Cerebellar nuclear complex (tissue), 1 donor: ENCODE results near the gene ECHS1.
"Not testable (repeated sequence)": the region's sequence is repeated elsewhere in the genome, so short reads cannot be mapped to it uniquely, and the experiment has no call there.

ENCODE experiments used
- DNase-seq, 2 experiments: peaks; one replicate each; lab custom pipeline; 2025; lab: John Stamatoyannopoulos, UW

The ECHS1 gene

GRCh38 chr10:133378251-133379096 lies 5.3 kb upstream of the ECHS1 start:
- DNase-seq, result peak in 1 of 2 experiments; percentile 11

DNA sequence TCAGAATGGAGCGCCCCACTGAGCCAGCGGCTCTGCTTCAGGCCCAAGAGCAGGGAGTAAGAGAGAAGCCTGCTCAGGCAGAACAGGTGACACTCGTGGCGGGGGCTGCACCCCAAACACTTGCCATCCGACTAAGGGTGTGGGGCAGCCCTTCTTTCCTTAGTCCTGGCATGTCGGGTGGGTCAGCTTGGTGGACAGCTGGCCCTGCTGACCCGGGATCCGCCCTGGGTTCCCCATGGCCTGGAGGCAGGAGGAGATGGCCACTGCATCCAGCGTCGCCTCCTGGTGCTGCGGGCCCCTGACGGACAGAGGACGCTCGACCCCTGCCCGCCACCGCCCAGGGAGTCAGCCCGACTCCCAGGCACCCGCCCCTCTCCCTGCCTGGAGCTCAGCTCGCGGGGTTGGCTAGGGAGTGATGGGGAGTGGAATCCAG lies 4.7 kb upstream of the ECHS1 start:
- no peak for DNase-seq

DNA sequence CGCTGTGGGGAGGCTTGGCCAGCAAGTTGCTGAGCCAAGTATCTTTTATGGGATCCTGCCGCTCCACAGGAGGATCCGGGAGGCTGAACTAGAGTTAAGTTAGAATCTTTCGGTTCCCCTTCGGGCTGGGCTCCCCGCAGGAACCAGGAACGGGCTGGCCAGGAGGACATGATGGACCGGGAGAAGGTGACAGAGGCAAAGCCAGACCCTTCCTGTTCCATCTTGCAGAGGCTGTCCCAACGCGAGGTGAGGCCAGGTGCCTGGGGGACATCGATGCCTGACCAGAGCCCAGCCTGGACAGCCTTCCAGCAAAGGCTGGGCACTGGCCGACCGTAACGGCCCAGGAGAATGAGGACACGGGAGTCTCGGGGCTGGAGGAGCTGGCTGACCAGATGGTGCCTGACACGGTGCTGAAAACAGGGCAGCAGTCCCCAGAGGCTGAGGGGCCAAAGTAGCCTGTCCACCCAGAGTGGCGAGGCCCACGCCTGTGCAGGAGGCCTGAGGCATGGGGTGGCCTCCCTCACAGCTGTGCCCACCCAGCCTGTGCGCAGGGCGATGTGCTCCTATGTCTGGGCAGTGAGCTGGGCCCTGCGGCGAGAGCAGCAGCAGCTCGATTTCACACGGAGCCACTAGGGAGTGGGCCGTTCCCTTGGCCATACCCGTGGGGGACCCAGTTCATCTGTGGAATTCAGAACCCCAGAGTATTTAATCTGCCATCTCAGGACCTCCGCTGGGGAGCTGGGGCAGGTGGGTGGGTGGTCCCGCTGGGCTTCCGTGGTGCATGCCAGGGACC lies 4.1 kb upstream of the ECHS1 start:
- DNase-seq, result no peak

GRCh38 chr10:133376183-133376582 lies 3.0 kb upstream of the ECHS1 start:
- DNase-seq, result not testable (repeated sequence)

- no peak for DNase-seq
Measured at GRCh38 chr10:133375357-133376115, 2.4 kb upstream of the ECHS1 start.

DNA sequence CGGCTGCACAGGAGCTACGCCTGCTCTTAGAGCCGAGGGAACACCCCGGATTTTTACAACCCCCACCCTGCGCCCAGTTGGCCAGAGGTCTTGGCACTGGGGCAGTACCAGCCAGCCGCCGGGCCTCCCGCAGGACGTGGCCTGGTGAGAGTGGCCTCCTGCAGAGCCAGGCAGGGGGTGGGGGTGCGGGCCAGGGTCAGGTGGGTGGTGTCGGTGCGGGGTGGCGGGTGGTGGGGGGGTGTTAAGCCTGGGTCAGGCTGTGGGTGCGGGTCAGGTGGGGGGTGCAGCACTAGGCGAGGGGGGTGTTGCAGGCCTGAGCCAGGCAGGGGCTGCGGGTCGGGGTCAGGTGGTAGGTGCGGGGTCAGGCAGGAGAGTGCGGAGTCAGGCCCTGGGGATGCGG lies 647 bp downstream of the ECHS1 start:
- no peak for DNase-seq

GRCh38 chr10:133370030-133370786 lies 2.9 kb downstream of the ECHS1 start:
- DNase-seq, result no peak

DNA sequence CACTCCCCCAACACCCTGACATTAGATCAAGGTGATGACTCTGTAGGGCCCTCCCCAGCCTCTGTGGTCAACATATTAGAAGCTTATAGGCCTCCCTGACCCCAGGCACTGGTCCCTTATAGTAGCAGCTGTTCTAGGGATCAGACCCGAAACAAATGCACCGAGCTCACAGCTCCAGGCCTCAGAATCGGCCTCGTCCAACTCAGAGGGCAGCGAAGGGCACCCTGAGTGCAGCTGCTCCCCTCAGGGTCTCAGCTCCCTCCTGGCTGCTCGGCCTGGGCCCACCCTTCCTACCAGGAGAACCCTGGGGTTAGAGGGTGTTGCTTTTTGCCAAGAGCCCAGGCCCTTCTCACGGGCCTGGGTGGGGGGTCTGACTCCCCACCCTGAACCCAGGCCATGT lies 5.0 kb downstream of the ECHS1 start:
- DNase-seq, result no peak

- DNase-seq, result not testable (repeated sequence)
Measured at GRCh38 chr10:133367461-133367860, 5.7 kb downstream of the ECHS1 start.

DNA sequence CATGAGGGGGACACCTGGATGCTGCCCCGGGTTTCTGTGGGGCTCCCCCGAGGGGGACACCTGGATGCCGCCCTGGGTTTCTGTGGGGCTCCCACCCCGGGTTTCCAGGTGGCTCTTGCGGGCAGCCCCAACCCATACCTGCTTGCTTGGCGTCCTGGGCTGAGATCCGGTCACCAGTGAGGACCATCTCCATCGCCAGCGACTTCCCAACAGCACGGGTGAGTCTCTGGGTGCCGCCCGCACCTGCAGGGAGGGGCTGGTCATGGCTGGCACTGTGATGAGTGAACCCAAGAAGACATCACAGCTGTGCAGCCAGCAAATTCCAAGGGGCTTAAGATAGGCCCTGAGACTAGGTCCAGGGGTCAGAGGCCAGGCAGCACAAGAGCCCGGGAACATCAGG lies 6.4 kb downstream of the ECHS1 start:
- DNase-seq, result no peak

DNA sequence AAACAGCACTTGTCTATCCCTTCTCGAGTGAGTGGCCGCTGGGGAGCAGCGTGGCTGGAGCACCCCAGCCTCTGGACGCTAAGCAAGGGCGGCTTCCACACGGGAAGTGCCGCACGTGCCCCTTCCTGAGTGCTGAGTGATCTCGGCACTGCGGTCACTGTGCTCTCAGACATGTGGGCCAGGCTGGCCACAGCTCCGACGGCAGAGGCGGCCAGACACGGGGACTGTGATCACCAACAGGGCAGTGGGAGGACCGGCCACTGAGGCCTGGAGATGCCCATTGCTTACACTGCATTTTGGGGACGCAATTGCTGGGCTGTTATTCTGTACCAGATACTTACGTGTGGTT lies 7.0 kb downstream of the ECHS1 start:
- no peak for DNase-seq

DNA sequence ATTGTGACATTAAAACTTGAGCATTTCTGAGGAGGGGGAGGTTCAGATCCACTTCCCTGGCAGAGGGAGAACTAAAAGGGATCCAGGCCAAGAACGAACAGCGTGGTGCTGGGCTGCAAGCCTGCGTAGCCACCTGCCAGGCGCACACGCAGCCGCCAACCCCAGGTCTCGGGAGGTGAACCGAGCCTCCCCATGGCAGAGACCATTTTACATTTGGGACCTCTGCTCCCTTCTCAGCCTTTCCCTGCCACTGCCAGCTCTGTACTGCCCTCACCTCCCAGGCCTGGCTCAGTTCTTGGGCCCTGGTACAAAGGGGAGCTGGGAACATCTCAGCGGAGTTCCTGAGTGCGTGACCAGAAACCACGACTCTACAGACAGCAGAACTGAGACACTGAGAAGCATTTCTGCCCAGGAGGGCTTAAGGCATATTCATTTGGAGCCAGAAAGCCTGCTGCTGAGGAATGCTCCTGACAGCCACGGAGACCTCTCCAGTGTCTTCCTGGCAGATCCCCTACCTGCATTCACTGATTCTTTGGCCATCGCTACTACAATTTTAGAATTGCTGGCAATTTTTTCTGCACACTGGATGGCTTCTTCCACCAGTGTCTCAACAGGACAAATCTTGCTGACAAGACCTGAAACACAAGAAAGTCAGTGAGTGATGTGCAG lies 7.6 kb downstream of the ECHS1 start:
- DNase-seq, result peak in 1 of 2 experiments; percentile 19

DNA sequence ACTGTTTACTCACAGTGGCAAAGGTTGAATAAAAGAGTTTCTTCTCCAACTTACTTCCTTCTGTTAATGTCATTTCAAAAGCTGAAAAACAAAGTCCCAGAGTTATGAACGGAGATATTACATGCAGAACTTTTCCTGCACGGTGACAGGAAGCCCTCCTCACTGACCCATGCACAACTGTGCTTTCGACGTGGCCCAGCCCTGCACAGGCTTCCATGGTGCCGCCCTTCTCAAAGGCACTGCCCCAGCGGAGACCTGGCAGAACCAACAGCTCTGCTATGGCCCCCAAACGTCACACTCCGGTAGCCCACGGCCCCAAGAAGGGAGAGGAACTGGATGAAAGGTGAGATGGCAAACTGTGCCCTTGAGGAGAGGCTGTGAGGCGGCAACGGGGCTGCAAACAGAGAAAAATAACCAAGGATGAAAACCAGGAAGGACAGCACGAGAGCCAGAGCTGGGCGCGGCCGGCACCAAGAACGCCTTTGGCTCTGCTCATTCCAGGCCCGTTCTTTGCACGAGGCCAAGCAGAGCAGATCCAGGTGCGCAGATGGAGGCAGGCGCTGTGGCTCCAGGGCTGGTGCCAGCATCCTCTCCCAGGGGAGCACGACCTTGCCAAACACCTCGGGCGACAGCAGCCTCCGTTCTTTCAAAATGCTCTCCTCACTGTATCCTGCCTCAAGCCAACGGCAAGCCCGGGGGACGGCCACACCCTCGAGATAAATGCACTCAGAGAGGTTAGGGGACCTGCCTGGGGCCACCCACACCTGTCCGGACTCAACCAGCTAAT lies 8.3 kb downstream of the ECHS1 start:
- peak in 1 of 2 experiments; percentile 39 for DNase-seq

- no peak for DNase-seq
Measured at GRCh38 chr10:133362846-133363245, 10.3 kb downstream of the ECHS1 start.

GRCh38 chr10:133361773-133362441 lies 11.2 kb downstream of the ECHS1 start:
- no peak for DNase-seq

DNA sequence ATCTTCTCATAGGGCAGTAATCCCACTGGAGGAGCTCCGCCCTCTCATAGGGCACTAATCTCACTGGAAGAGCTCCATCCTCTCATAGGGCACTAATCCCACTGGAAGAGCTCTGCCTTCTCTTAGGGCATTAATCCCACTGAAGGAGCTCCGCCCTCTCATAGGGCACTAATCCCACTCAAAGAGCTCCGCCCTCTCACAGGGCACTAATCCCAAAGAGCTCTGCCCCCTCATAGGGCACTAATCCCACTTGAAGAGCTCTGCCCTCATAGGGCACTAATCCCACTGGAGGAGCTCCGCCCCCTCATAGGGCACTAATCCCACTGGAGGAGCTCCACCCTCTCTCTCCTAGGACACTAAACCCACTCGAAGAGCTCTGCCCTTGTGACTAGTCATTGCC lies 11.9 kb downstream of the ECHS1 start:
- no peak for DNase-seq

DNA sequence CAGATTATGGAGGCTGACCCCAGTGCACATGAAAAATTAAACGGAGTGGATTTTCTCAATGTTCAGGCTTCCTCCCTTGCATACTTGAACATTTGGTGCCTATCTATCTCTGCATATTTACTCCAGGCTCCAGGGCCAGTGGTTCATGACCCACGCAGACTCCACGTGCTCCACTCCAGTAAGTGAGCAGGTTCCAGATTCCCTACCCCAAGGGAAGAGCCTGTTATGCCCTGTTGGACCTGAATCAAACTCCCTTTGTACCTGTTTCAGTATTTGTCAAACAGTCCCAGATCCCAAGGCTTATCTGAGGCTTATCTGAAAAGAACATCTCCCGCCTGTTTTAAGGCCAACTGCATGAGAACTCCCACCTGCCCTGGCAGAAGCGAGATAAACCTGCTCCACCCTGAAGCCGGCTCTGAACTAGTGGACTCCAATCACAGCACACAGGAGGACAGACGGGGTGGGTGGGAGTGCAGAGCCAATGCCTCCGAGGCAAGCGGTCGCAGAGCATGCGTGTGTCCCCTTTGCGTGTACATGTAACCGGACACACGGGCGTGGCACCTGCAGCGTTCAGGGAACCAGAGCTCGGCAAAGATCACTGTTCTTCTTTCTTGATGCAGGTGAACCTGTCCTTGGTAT lies 13.1 kb downstream of the ECHS1 start:
- DNase-seq, result no peak

DNA sequence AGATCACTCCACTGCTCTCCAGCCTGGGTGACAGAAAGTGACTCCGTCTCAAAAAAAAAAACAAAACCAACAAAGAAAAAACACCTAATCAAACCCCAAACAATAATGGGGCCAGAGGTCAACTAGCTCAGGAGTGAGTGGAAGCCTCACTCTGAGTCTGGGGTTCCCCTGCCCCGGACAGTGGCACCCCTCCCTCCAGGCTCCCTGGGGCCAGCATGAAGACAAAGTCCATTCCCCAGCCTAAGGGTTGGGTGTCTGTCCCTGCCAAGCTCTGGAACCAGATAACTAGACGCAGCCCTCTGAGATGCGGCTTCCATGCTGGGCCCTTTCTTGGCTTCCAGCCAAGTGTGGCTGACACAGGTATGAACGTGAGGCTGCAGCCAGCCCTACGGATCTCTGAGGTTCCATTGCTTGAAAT lies 13.6 kb downstream of the ECHS1 start:
- no peak for DNase-seq

DNA sequence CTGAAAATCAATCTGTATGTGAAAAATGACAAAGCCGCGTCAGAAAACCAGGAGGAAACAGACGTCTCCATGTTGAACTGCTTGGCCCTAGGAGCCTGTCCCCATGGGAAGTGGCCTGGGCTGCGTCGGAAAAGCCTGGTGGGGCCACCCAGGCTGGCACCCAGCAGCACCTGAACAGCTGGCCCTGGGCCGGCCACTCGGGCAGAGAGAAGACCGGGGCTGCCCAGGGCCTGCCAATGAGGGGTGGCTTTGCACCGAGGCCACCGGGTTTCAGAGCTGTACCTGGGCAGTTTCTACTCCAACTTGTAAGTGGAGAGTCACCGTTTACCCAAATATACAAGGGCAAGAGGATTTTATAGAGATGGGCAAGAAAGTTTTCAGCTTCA lies 14.2 kb downstream of the ECHS1 start:
- DNase-seq, result no peak
